SIG-M5 (cell line): ENCODE data around the gene EIF5A.
A peak's percentile ranks its signal among the peaks of the same experiment; 100 is the strongest.

ENCODE experiments used
- DNase-seq: peaks from one replicate; lab custom pipeline; 2025; lab: John Stamatoyannopoulos, UW

Gene EIF5A

GRCh38 chr17:7306911-7307685 lies at the start of gene EIF5A:
Gene EIF5A (plus strand): TSS chr17:7307628. CDS start chr17:7309636, 2,008 bp downstream.
- DNase-seq = peak; percentile 98

GRCh38 chr17:7258731-7259554 lies 48.5 kb upstream of the EIF5A start:
- no peak for DNase-seq

DNA sequence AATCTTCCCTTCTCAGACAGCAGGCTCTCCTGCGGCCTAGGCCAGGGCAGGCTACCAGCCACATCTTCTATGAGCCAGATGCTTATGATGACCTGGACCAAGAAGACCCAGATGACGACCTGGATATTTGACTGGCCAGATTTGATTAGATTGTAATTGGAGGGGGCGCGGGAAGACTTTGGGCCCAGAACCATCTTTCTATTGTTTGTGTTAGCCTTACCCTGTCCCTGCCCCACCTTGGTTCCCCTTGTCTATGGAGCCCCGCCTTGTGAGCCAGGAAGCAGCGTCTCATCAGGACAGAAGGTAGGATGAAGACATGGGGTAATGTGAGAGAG lies 47.9 kb upstream of the EIF5A start:
- no peak for DNase-seq

DNA sequence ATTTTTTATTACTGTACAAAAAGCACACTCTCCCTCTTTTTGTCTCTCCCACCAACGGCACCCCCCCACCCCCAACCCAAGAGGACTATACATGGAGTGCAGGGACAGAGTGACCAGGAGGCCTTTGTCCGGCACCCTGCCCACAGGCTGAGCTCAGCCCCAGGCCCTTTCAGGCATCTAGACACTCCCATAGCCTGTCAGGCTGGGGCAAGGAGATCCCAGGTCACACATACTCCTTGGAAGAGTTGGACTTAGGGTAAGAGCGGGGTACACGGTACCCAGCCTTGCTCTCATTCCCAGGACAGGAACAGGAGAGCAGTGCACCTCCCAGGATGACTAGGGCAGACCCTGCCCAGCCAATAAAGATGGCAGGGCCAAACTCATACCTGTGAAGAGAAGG lies 47.3 kb upstream of the EIF5A start:
- no peak for DNase-seq

GRCh38 chr17:7260651-7261378 lies 46.6 kb upstream of the EIF5A start:
- no peak for DNase-seq

GRCh38 chr17:7261379-7262191 lies 45.8 kb upstream of the EIF5A start:
- no peak for DNase-seq

GRCh38 chr17:7262192-7262934 lies 45.1 kb upstream of the EIF5A start, which contains the start of gene CLDN7:
Gene CLDN7 (minus strand): TSS chr17:7262478. CDS start chr17:7262043, 435 bp downstream.
- no peak for DNase-seq

- no peak for DNase-seq
These were observed 44.3 kb upstream of the EIF5A start for GRCh38 chr17:7262935-7263800.

DNA sequence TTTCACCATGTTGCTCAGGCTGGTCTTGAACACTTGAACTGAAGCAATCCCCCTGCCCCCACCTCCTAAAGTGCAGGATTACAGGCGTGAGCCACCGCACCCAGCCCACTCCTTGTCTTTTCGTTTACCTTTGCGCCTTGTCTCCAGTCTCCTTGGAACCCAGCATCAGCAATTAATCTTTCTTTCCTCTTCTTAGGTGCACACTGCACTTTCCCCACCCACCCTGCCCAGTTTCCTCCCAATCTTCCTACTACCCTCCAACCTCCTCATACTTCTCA lies 43.7 kb upstream of the EIF5A start:
- DNase-seq = no peak

DNA sequence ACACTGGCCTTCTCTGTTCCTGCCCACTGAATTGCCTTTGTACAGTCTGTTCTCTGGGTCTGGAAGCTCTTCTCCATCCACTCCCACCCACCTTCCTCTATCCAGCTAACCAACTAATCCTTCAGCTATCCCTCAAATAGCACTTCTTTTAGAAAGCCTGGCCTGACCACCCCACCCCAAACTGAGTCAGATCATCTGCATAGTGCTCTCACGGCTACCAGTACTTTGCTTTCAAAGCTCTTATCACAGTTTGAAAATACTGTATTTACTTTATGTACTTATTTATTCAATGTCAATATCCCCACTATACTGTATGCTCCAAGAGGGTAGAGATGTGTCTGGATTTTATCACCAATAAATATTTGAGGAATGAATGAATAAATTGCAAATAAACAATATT lies 40.6 kb upstream of the EIF5A start:
- DNase-seq = no peak

GRCh38 chr17:7279448-7279847 lies 28.0 kb upstream of the EIF5A start:
- no peak for DNase-seq

DNA sequence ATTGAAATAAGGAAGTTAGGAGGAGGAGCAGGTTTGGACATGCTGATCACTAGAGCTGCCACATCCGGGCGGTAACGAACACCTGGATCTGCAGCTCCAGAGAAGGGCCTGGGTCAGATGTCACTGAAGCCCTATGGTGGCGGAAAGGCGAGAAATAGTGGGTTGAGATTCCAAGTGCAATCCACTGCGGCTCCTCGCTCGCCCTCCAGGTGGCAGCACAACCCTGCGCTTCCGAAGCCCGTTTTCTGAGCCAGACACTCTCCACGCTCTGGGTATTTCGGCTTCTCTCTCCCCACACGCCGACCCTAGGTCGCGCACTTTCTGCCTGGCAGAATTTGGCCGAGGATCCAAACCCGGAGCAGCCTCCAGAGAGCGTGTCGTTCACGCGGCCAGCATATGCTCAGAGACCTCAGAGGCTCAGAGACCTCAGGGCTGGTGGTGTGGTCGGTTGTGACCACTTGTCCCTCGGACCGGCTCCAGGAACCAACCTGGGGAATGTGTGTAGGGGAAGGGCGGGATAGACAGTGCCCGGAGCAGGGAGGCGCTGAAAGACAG lies 26.8 kb upstream of the EIF5A start:
- DNase-seq = no peak

DNA sequence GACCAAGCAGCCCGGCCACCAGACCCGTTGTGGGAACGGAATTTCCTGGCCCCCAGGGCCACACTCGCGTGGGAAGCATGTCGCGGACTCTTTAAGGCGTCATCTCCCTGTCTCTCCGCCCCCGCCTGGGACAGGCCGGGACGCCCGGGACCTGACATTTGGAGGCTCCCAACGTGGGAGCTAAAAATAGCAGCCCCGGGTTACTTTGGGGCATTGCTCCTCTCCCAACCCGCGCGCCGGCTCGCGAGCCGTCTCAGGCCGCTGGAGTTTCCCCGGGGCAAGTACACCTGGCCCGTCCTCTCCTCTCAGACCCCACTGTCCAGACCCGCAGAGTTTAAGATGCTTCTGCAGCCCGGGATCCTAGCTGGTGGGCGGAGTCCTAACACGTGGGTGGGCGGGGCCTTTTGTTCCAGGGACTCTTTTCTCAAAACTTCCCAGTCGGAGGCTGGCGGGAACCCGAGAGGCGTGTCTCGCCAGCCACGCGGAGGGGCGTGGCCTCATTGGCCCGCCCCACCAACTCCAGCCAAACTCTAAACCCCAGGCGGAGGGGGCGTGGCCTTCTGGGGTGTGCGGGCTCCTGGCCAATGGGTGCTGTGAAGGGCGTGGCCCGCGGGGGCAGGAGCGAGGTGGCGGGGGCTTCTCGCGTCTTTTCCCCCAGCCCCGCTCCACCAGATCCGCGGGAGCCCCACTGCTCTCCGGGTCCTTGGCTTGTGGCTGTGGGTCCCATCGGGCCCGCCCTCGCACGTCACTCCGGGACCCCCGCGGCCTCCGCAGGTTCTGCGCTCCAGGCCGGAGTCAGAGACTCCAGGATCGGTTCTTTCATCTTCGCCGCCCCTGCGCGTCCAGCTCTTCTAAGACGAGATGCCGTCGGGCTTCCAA lies 26.1 kb upstream of the EIF5A start, which contains the start of gene SLC2A4:
TSS of gene SLC2A4 (plus strand) at position 645 of the 879 bp plus-strand sequence. CDS start at position 862, 217 bp downstream.
- no peak for DNase-seq

- no peak for DNase-seq
These were observed 25.3 kb upstream of the EIF5A start for GRCh38 chr17:7281953-7282751.

DNA sequence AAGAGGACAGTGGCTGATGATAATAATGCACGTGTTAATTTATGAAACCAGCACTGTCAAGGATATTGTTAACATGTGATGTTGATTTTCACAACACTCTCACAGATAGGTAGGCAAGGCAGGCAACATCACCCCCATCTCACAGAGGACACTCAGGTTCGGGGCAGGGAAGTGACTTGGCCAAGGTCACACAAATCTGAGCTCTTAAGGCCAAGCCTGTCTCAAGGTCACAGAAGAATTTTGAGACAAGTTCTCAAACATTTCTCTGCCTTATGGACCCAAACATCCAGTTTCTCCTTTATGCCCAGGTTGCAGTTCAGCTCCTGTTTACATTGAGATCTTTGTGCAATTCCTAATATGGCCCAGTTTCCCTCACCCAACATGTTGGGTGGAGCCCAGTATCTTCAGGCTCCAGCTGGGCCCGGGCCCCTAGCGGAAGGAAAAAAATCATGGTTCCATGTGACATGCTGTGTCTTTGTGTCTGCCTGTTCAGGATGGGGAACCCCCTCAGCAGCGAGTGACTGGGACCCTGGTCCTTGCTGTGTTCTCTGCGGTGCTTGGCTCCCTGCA lies 24.6 kb upstream of the EIF5A start:
- no peak for DNase-seq

- DNase-seq = no peak
These were observed 23.8 kb upstream of the EIF5A start for GRCh38 chr17:7283471-7284216.

DNA sequence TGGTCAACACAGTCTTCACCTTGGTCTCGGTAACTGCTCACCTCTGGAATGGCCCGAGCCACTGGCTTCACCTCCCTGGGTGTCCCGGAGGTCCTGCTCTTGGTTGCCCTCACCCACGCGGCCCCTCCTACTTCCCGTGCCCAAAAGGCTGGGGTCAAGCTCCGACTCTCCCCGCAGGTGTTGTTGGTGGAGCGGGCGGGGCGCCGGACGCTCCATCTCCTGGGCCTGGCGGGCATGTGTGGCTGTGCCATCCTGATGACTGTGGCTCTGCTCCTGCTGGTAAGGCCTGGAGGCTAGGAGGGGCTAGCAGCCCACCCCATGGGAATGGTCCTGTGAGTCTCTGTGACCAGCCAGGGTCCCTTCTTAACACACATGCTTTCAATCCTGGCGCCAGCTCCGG lies 22.5 kb upstream of the EIF5A start:
- DNase-seq = no peak
